RPMI8226 (cell line): ENCODE data around the gene MAPK8.

Source experiments
- DNase-seq: peaks from one replicate; pipeline ENCODE4 v3.0.0-alpha.2; 2015

The MAPK8 gene

GRCh38 chr10:48294431-48294830 is 12.0 kb upstream of the MAPK8 start:
- no peak for DNase-seq

GRCh38 chr10:48296576-48297098 is 9.8 kb upstream of the MAPK8 start:
- DNase-seq = no peak

- no peak for DNase-seq
Observed at GRCh38 chr10:48299066-48299465, 7.4 kb upstream of the MAPK8 start.

GRCh38 chr10:48299692-48300091 is 6.8 kb upstream of the MAPK8 start:
- DNase-seq = no peak

DNA sequence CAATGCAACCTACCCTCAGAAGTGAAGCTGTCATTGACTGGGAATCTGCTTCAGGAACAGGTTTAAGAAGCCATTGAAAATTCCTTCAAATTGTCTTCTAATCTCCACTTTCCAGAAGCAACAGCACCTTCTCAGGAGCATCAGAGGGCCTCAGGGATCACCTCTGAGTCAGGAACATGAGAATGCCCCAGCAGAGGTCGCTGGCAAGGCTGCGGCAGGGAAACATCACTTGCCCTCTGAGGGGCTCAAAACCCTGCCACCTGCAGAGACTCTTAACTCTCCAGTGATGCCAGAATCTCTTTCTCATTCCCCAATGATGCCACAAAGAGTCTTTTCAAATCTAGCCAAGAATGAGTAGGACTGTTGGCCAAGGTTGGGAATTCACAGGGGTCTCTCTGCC is 5.9 kb upstream of the MAPK8 start:
- no peak for DNase-seq

DNA sequence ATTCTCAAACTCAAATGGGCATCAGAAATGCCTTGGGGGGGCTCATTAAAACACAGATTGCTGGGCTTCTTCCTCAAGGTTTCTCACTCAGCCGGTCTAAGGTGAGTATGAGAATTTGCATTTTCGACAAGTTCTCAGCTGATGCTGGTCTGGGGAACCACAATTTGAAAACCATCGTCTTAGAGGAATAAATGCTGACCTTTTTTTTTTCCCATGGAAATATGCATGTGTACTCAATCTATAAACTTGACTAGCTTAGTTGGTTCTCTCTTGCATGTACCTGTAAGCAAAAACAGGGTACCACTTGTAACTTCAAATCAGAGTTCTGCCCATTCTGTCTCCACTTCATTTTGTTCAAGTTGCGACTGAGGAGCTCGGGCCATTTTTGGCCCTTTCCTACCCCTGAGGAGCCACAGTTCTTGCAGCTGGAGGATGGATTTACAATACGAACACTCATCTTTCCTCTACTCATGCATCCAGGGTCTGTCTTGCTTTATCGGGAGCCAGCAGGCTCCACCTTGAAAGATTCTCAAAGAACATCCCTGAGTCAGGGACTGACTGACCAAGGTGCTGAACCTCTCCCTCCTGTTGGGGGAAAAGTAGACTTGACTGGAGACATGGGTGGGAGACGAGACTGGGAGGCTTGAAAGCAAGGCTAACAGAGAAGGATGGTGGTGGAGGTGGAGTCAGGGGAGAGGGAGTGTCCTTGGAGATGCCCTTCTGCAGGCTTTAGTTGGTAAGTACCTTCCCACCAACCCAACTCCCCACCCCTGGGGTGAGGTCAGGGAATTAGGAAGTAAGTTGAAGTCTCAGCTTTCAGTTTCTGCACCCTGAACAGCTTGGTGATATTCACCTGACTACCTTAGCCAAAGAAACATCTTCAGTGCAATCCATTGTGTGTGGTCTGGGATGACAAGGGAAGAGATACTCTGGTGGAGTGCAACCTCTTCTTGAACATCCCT is 3.7 kb upstream of the MAPK8 start:
- DNase-seq = peak; percentile 4

- DNase-seq = no peak
Observed at GRCh38 chr10:48305905-48306264, 592 bp upstream of the MAPK8 start.

GRCh38 chr10:48306870-48307710 is 613 bp downstream of the MAPK8 start:
- DNase-seq = peak; percentile 40

DNA sequence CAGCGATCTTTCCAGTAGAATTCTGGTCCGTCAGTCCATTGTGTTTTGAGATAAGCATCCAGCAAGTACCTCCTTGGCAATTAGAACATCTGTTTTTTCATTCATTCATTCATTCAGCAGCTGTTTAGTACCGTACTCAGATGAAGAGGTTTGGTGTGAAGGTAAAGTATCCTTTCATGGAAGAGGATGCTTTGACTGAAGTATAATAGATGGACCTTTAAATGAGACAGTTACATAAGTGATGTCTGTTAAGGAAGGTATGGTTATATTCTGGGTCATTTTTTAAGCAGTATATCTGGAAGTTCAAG is 1.2 kb downstream of the MAPK8 start:
- DNase-seq = no peak

DNA sequence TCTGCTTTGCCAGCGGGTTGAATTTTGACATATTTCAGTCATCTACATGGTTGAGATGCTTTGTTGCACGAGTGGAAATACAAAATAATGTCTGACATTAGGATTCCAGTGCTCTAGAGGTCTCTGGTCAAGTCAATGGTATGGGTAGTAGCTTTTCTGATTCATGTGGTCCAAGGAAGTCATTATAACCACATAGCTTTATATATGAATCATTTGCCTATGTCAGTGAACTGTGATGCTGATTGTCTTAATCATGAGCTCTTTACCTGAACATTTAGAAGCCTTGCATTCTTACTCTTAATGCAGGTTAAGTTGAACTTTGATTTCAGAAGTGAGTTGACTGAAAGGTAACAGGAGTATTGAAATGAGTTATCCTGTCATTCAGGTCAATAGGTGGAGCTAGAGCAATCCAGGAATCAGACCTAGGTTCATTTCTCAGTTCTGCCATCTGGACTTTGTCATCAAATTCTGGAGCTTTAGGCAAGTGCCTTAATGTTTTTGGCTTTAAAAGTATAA is 3.3 kb downstream of the MAPK8 start:
- DNase-seq = peak; percentile 14

GRCh38 chr10:48314107-48314506 is 7.6 kb downstream of the MAPK8 start:
- DNase-seq = no peak

DNA sequence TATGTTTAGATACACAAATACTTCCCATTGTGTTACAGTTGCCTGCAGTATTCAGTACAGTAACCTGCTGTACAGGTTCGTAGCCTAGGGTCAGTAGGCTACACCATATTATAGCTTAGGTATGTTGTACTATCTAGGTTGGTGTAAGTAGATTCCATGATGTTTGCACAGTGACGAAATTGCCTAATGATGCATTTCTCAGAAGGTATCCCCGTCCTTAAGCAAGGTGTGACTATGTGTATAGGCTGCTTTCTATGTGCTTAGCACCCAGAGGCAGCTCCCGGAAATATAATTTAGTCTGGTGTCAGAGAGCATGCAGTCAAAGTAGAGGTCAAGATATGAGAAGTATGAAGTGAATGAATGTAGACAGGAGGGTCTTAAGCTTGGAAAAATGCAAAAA is 9.8 kb downstream of the MAPK8 start:
- DNase-seq = no peak

GRCh38 chr10:48317321-48317990 is 11.0 kb downstream of the MAPK8 start:
- no peak for DNase-seq

GRCh38 chr10:48322017-48322416 is 15.5 kb downstream of the MAPK8 start:
- no peak for DNase-seq

DNA sequence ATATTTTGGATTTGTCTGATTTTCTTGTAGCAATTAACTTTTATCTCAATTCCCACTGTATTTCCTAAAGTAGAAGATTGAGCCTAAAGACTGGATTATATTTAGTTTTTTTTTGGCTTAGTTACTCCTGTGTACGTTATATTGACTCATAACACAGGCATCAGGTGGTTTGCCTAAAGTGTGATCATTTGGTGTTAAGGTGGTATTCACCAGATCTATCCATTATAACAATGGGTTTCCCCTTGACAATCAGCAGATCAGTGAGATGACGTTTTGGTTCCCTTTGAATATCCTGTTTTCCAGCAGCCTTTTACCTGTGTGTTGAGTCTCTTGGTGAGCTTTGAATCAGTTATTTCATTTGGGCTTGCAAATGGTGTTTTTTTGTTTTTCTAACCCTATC is 18.1 kb downstream of the MAPK8 start:
- no peak for DNase-seq

- DNase-seq = no peak
Observed at GRCh38 chr10:48330269-48330668, 23.8 kb downstream of the MAPK8 start.

DNA sequence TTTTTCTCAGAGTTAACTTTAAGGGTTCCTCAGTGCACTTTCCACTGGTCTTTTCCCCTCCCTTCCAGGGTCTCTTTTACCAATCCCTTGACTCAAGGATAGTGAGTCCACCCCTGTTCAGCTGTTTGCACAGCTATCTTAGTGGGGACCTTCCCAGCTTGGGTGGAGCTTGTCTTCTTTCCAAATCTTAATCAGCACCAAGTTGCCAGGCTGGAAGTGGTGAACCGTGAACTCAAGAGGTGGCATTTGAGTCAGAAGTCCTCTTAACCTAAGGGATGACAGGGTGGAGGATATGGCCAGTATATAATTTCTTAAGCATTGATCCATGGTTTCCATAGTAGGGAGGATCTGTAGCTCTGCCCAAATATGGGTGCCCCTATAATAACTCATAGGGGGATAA is 25.0 kb downstream of the MAPK8 start:
- DNase-seq = no peak

GRCh38 chr10:48332166-48332870 is 25.8 kb downstream of the MAPK8 start:
- no peak for DNase-seq

DNA sequence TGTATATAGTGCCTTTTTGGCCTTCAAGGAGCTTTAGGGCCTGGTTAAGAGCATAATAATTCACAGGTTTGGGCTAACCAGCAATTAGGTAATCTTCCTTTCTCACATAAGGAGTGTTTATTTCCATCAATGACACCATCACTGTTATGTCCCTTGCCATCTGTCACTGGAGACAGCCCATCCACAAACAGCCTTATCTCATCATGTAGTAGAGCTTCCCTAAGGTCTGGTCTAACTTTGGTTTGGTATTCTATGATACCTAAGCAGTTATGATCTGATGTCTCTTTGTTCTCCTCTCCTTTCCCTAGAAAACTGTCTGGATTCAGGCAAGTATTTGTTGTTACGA is 26.4 kb downstream of the MAPK8 start:
- DNase-seq = no peak

DNA sequence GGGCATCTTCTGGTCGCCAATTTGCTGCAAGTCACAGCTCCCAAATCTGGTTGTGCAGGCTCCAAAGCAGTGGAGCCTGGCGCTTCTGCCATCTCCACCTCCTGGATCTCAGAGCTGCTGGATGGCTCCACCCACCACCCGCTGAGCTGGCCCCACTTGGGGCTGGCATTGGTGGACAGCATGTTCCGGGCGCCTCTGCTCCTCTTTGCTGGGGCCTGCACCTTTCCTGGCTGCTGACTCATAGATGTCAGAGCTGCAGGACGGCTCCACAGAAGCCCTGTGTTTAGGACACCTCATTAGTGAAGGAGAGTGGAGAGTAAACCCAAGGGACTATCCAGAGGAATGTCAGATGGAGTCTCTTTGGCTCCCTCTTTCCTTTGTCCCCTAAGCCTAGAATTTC is 27.4 kb downstream of the MAPK8 start:
- DNase-seq = no peak

- no peak for DNase-seq
Observed at GRCh38 chr10:48335788-48336187, 29.3 kb downstream of the MAPK8 start.

DNA sequence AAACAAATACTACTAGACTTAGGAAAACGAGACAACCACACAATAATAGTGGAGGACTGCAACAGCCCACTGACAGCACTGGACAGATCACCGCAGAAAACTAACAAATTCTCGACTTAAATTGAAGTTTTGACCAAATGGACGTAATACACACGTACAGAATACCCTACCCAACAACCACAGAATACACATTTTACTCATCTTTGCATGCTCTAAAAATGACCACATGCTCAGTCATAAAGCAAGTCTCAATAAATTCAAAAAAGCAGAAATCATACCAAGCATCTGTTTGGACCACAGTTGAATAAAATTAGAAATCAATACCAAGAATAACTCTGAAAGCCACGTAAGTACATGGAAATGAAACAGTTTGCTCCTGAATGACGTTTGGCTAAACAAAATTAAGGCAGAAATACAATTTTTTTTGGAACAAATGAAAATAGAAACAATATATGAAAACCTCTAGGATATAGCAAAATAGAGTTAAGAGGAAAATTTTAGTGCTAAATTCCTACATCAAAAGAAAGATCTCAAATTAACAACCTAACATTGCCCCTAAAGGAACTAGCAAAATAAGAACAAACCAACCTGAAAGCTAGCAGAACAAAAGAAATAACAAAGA is 30.6 kb downstream of the MAPK8 start:
- no peak for DNase-seq
